HG02852 (cell line): ENCODE data around the gene ZMYND19.
"Not testable (repeated sequence)": the region's sequence is repeated elsewhere in the genome, so short reads cannot be mapped to it uniquely, and the experiment has no call there.

Experiments used
- ATAC-seq: cut with Tn5 transposase; IDR thresholded peaks from one replicate; pipeline ENCODE4 v1.9.1; 2021; ENCODE audit warnings: mild to moderate bottlenecking, moderate library complexity; ENCODE audit not compliant: unreplicated experiment

The ZMYND19 gene

DNA sequence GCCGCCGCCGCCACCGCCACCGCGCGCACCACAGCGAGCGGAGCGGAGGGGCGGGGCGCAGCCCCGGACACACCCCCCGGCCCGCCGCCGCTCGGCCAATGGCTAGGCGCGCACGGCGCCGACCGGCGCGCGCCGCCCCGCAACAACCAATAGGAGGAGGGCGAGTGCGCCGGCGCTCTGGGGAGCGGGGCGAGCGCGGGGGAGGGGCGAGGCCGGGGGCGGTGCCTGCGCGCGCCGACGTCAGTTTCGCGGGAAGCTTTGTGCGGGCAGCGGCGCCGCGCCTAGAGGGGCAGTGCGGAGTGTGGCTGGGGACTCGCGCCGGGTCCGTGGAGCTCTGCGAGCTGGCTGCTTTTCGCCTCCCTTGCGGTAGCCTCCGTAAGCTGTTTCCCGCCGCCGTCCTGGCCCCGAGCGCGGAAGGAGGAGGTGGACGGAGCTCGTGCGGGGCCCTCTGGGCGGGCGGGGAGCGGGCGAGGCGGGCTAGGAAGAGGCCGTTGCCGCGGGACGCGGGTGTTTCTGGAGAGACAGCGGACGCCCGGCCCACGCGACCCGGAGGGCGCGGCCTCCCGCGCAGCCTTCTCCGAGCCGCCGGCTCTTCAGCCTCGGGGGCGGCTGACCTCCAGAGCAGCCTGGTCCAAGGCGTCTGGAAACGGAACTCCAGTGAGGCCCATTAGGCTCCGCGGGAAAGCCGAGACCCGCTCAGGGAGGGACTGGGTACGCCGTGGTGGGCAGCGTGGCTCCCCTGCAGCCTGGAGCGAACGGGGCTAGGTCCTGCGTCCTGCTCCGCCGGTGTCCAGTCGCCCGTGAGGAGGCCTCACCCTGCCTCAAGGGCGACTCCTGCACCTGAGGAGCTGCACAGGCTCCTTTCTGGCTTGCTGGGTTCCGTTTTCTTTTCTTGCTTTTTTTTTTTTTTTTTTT lies at the start of gene ZMYND19:
Gene ZMYND19 (minus strand): TSS at position 44 of the 915 bp plus-strand sequence. CDS start 249 bp downstream, outside the sequence.
- ATAC-seq = peak; percentile 84

DNA sequence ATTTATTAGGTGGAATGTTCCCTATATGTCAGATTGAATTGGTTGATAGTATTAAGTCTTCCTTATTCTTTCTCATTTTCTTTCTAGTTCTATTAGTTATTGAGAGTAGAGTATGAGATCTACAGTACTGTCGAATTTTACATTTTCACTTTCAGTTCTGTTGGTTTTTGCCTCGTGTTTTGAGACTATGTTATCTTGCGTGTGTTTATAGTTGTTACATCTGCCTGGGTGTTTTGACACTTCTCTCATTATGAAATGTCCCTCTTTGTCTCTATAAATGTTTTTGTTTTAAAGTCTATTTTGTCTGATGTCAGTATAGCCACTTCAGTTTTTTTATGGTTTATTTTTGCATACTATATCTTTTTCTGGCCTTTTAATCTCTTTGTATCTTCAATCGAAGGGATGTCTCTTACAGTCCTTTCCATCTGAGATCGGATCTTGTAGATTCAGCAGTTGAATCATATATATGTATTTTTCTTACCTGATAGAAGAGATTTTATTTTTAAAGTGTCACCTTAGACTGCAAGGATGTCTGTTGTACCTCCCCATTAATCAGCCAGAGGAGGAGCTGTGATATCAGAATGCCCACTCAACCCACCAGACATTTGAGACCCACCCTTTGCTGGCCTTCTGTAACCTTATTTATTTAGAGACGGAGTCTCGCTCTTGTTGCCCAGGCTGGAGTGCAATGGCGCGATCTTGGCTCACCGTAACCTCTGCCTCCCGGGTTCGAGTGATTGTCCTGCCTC lies 49.2 kb upstream of the ZMYND19 start:
- no peak for ATAC-seq

DNA sequence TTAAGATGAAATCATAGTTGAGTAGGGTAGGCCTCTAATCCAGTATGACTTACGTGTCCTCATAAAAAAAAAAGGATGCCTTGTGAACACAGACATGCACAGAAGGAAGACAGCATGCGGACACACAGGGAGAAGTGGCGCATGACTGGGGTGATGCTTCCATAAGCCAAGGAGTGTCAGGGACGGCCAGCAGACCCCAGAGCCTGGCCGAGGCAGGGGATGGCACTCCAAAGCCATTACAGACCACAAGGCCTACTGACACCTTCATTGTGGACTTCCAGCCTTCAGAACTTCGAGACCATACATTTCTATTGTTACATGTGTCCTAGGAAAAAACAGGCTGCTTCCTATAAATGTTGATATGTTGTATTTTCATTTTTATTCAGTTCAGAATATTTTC lies 48.4 kb upstream of the ZMYND19 start:
- no peak for ATAC-seq

DNA sequence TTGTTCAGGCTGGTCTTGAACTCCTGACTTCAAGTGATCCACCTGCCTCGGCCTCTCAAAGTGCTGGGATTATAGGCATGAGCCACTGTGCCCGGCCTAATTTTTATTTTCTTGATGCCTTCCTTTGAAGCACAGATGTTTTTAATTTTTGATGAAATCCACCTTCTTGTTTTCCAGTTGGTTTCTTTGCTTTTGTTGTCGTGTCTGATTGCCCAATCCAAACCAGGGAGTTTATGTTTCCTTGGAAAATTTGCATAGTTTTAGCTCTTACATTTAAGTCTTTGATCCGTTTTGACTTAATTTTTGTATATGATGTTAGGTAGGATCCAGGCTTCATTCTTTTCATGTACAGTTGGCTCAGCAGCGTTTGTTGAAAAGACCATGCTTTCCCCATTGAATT lies 43.7 kb upstream of the ZMYND19 start:
- ATAC-seq = no peak

DNA sequence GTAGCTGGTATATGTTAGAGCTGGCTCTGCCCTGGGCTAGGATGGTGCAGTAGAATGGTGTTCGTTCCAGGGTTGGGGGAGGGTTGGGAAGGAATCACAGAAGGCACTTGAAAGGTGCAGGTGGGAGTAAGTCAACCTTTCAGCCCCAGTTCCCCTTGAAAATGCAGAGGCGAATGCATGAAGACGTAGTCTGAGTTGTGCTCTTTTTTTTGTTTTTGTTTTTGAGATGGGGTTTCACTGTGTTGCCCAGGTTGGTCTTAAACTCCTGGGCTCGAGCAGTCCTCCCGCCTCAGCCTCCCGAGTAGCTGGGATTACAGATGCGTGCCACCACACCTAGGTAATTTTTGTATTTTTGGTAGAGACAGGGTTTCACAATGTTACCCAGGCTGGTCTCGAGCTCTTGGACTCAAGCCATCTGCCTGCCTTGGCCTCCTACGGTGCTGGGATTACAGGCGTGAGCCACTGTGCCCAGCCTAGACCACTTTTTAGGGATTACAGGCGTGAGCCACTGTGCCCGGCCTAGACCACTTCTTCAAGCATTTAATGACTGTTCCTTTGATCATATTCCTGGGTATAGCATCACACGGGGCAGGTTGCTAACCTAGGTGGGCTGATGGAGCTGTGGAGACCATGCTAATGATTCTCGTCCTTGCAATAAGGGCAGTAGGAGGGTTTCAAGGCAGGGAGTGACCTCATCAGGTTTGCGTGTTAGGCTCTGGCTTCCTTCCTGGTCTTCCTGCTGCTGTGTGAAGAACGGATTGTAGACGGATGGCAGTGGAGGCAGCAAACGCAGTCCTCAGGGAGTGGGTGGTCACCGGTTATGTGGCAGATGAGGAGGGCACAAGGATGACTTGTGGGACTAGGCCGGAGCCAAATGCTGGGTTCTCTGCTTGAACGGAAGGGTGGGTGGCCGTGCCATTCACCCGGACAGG lies 42.2 kb upstream of the ZMYND19 start:
- no peak for ATAC-seq

DNA sequence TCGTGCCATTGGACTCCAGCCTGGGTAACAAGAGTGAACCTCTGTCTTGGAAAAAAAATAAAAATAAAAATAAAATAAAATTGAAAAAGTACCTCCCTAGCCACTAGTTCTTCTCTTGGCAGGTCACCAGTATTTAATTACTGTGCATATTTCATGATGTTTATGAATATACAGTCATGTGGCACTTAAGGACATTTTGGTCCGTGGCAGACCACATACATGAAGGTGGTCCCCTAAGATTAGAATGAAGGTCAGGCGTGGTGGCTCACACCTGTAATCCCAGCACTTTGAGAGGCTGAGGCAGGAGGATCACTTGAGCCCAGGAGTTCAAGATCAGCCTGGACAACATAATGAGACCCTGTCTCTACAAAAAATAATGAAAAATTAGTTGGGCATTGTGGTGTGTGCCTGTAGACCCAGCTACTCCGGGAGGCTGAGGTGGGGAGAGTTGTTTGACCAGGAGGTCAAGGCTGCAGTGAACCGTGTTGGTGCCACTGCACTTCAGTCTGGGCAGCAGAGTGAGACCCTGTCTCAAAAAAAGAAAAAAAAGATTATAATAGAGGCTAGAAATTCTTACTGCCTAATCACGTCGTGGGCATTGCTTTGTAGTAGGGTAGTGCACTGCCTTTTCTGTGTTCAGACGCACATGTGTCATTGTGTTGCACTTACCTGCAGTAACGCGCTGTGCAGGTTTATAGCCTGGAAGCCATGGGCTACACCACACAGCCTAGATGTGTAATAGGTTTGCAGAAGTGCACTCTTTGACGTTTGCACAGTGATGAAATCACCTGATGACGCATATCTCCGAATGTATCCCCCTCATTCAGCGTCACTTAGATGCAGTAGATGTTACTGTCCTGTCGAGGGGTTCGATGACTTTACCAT lies 41.3 kb upstream of the ZMYND19 start:
- no peak for ATAC-seq

DNA sequence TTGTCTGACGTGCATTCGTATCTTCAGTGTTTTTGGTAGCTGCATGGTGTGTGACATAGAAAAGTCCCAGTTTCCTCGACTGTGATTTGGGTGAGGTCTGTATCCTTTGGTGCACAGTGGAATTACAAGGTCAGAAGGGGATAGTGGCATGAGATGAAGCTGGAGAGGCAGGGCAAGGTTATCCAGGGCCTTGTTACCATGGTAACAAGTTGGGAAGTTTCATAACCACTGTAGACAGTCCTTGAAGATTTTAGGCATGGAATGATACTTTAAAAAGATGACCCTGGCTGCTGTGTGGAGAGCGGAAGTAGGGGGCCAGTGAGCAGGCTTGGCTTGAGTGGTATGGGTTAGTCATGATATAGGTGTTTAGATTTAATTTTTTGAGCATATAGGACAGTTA lies 40.4 kb upstream of the ZMYND19 start:
- no peak for ATAC-seq

DNA sequence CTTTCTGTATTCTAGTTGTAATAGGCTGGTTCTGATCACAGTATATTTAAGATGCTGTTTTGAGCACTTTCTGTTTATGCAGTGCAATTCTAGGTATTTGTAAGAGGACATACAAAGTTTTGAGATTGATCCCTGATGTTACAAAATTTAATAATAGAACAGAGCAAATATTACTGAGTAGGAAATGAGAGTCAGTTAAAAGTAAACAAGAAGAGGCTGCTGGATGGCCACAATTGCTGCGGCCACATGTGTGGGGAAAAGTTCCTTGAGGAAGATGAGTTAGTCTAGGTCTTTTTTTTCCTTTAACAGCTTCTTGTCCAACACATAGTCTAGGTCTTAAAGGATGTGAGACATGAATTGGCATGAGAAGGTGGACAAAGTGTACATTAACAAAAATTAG lies 39.8 kb upstream of the ZMYND19 start:
- no peak for ATAC-seq

DNA sequence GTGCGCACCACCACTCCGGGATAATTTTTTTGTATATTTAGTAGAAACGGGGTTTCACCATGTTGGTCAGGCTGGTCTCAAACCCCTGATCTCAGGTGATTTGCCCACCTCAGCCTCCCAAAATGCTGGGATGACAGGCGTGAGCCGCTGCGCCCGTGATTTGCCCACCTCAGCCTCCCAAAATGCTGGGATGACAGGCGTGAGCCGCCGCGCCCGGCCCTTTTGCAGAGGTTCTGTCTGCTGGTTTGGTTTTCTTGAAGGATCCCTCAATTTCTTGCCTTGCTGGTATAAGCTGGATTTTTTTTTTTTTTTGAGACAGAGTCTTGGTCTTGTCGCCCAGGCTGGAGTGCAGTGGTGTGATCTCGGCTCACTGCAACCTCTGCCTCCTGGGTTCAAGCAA lies 37.1 kb upstream of the ZMYND19 start:
- not testable (repeated sequence) for ATAC-seq

DNA sequence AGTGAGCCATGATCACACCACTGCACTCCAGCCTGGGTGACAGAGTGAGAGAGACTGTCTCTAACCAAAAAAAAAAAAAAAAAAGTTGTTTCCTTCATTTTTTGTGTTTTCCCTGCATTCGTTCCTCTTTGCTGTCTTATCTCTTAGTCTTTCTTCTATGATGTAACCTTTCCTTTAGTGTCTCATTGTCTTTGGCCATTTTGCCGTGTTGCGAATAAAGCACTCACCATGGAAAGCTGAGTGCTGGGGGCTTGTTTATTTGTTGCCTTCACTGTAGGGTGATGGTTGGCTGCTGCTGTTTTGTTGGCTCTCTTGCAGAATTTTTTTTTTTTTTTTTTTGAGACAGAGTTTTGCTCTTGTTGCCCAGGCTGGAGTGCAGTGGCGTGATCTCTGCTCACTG lies 36.2 kb upstream of the ZMYND19 start:
- ATAC-seq = no peak

DNA sequence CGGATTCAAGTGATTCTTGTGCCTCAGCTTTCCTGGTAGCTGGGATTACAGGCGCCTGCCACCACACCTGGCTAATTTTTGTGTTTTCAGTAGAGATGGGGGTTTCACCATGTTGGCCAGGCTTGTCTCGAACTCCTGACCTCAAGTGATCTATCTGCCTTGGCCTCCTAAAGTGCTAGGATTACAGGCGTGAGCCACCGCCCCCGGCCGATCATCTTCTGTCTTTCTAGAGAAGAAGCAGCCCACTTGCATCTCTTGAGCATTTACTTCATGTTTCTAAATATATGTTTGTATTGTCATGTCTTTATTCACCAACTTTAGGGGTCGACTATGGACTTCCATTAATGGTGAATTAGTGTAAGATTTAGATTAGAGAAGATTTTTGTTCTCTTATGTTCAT lies 31.9 kb upstream of the ZMYND19 start:
- not testable (repeated sequence) for ATAC-seq

DNA sequence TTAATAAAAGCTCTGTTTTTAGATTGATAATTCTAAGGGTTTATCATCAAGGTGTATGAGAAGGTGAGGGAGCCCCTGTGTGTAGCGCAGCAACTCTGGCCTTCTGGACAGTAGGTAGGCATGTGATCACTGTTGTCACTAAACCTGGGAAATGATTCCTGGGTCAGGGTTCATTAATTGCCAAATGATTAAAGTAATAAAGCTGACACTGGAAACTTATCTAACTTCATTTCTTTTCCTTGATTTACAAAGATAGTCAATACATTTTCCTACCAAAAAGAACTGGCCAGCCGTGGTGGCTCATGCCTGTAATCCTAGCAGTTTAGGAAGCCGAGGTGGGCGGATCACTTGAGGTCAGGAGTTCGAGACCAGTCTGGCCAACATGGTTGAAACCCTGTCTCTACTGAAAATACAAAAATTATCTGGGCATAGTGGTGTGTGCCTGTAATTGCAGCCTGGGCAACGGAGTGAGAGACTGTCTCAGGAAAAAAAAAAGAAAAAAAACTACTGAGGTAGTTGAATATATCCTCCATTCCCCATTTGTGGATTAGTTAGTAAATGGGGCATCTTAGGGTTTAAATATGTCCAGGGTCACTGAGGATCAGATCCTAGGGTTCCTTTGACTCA lies 30.9 kb upstream of the ZMYND19 start:
- no peak for ATAC-seq

DNA sequence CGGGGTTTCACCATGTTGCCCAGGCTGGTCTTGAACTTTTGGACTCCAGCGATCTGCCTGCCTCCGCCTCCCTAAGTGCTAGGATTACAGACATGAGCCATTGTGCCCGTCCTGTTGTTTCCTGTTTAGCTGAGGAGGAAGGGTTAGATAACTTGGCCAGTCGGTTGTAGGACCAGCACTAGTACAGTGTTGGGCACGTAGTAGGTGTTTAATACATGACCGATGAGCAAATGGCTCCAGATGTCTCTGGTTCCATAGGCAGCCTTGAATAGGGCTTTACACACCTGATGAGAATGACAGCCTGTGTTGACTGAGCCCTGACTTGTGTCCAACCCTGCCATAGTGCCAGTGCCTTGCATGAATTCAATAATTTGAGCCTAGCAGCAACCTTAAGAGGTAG lies 30.3 kb upstream of the ZMYND19 start:
- no peak for ATAC-seq

DNA sequence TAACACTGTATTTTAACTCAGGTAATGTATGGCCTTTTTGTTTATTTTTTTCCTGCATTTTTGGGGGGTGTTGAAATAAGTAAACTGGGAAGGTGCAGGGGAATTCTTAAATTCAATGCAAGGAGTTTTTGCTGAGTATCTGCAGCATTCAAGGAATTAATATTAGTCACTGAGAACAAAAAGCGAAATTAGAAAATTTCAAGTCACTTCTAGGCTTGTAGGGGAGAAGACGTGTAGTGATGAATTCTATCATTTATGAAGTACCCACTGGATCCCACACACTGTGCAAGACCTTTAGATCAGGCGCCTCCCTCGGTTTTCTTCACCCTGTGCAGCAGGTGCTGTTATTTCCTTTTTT lies 29.7 kb upstream of the ZMYND19 start:
- no peak for ATAC-seq

DNA sequence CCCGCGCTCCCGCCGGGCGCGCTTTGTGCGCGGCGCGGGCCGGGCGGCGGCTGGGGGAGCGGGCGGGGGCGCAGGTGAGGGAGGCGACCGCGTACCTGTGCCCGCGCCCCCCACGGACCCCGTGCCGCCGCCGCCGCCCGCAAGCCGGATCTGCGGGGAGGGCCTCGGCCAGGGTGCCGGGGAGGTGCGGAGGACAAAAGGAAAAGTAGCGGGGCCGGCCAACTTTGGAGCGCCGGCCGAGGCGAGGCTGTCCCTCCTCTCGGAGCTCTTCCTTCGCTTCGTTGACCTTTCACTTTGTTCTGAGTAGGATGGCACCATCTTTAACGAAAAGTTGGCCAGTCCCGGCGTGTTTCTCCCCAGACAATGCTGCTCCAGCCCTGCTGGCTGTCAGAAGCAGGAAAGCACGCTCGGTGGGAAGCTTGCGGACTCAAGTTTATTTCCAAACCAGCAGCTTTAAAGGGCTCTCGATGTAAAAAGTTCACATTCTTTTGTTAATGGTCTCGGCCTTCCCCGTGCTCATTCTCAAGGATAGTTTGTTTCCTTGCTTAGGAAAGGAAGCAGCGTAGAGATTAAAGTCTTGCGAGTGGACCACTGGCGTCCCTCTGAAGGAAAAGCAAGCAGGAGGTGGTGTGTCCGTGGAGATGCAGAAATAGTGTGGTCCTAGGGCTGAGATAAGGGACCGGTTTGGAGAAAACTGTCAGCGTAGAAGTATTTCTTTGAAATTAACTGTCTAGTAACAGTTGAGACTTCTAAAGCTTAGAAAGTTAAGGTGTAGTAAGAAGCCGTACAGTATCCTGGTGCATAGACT lies 29.1 kb upstream of the ZMYND19 start:
- ATAC-seq = peak; percentile 23

DNA sequence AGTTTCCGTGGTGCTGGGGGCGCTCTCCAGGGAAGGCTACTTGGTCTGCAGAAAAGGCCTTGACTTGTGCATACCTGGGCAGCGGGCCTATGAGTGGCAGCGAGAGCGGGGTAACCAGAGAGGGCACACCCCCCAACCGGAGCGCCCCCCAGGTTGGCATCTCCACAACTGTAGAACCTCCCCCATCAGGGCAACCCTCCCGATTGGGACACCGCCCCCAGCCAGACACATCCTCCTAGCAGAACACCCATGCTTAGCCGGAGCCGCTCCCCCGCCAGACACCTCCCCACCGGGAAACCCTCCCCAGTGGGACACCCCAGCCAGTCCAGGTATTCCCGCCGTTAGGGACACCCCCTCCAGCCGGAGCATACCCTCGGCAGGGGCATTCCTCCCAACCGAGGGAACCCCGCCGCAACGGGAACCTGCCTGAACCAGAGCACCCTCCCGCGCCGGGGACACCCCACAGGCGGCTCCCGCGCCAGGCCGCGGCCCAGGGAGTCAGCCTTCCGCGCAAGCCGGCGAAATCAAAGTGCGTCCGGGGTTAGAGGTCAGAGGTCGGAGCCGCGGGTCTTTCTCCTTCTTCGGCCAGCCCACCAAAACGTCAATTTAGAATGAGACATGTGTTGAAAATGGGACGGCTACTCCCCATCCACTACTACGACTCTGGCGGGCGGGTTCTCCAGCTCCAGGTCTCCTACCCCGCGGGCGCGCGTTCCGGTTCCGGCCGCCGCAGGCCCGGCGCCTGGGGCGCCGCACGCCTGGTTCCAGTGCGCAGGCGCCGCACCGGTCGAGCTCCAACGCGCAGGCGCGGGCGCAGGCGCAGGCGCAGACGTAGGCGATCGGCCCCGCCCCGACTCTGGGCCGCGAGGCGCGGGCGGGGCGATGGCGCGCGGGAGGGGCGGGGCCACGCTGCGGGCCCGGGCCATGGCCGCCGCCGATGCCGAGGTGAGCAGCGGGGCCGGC lies 28.1 kb upstream of the ZMYND19 start, which contains the start of gene EHMT1:
Gene EHMT1 (plus strand): TSS at position 901 of the 963 bp plus-strand sequence. CDS start 24 bp downstream, at position 925.
- peak; percentile 69 for ATAC-seq

DNA sequence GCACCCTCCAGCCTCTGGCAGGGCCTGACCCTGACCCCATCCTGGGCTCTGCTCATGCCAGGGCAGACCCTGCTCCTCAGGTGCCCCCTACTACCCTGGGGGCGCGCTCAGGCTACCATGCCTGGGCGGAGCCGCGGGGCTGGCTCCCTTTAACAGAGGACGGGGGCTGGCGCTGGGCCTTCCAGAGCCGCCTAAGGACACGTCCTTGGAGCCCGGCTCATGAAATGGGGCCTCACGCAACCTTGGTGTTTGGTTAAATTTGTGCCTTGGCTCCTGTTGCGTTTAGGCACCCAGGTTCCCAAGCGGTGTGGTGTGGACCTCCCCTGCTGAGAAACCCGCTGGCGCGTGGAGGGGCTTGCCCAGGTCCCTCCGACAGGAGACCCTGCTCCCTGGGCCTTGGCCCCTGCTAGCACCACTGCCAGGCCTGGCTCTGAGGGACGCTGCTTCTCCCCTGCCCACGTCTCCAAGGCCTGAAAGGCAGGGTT lies 25.1 kb upstream of the ZMYND19 start:
- no peak for ATAC-seq
